ENCODE data around the gene CDKAL1.
"Not testable (repeated sequence)": the region's sequence is repeated elsewhere in the genome, so short reads cannot be mapped to it uniquely, and the experiment has no call there.

Gene CDKAL1

DNA sequence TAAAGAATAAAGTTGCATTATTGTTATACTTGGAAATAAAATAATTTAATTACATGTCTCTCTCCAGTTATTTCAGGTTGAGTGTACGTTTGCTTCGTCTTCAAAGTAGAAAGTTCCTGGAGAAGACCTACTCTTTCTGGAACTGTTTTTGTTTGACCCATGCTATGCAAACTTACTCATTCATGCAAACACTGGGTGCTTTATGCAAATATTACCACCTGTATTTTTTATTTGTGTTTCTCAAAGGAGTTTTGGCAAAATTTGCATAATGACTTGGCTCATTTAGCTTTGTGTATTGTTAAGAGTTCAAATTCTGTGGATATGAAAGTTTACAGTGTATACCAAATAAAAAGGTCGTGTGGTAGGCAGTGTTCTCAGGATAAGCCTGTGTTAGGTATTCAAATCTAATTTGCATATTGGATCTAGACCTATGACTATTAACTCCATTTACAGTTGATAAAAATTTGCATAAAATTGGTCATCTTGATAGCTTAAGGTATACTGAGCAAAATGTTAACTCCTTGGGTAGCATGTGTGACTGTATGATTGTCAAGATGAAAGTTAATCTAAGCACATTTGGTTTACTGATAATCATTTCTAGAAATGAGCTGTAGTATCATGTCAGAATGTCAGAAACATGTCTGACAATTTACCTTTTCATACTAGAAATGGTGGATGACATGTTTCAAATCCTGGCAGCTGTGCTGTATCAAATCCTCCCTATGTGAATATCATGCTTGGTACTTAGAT, 65.2 kb downstream of the CDKAL1 start:
- FAIRE-seq, result no peak

- FAIRE-seq, result no peak
These were observed 66.6 kb downstream of the CDKAL1 start for GRCh38 chr6:20600831-20601230.

DNA sequence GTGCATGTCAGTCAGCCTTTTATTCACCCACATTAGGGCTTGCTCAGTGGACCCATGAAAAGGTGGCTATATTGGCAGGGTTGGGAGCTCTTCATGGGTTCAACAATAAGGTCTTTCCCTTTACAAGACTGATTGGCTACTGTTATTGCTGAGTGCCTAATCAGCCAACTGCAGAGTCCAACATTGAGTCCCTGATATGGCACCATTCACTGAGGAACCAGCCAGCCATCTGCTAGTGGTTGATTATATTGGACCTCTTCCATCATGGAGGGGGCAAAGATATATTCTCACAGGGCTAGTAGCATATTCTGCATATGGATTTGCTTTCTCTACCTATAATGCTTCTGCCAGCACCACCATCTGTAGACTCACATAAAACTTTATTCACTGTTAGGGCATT, 69.9 kb downstream of the CDKAL1 start:
- FAIRE-seq, result no peak

DNA sequence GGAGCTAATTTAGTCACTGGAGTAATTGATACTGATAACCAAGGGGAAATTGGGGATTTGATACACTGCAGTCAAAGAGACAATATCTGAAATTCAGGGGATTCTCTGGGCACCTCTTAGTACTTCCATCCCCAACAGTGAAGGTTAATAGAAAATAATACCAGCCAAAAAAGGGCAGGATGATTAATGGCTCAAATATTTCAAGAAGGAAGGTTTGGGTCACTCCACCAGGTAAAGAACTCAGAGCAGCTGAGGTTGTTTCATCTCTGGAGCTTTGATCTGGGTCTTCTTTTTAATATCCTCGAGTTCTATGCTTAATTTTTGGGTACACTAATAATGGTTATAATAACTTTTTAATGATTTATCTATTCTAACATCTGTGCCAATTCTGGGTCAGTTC, 70.8 kb downstream of the CDKAL1 start:
- FAIRE-seq, result no peak

DNA sequence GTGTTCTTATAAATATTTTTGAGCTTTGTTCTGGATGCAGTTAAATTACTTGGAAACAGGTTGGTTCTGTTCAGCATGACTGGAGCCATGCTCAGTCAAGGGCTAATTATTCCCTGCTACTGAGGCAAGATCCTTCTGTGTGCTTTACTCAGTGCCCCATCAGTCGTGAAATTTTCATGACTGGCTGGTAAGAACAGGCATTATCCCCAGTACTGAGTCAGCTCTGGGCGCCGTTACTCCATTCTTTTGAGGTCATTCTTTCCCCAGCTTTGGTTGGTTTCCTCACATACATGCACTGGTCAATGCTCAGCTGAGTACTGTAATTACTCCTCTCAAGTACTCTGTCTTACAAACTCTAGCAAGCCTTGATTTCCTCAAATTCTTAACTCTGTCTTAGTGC, 71.3 kb downstream of the CDKAL1 start:
- no peak for FAIRE-seq

DNA sequence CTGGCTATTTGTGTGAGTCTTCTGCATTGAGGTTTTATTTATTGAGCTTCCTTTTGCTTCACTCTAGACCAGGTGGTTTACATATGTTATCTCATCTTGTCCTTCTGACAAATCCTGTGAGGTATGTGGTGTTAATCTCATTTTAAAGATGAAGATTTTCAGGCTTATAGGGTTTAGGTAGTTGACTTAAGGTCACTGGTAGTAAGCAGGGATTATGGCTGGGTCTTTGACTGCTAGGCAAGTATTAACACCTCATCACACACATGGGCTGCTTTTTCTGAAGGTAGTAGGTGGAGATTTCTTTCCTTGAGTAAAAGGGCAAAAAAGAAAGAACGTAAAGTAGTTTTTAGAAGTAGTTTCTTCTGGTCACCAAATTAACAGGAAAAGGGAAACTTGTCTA, 72.6 kb downstream of the CDKAL1 start:
- FAIRE-seq, result no peak

DNA sequence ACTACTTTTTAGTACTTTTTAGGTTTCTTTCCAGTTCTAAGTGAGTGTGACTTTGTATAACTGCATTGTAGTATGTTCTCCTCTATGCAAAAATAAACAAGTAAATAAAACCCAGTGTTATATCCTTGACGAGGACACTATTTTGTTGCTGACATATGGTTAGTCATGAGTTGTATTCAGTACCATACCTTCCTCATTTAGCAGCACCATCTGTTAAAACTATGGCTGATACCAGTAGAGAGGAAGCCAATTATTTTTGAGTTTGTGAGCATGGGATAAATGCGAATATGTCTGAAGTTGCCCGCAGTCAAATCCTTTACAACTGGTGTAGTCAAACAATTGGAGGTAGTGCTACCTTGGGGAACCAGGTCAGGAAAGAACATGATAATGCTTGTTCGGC, 74.1 kb downstream of the CDKAL1 start:
- no peak for FAIRE-seq

- FAIRE-seq, result no peak
These were observed 74.6 kb downstream of the CDKAL1 start for GRCh38 chr6:20608905-20609304.

DNA sequence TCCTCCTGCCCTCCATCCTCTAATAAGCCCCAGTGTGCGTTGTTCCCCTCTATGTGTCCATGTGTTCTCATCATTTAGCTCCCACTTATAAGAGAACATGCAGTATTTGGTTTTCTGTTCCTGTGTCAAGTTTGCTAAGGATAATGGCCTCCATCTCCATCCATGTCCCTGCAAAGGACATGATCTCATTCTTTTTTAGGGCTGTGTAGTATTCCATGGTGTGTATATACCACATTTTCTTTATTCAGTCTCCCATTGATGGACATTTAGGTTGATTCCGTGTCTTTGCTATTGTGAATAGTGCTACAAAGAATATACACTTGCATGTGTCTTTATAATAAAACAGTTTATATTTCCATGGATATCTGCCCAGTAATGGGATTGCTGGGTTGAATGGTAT, 75.7 kb downstream of the CDKAL1 start:
- FAIRE-seq, result not testable (repeated sequence)

DNA sequence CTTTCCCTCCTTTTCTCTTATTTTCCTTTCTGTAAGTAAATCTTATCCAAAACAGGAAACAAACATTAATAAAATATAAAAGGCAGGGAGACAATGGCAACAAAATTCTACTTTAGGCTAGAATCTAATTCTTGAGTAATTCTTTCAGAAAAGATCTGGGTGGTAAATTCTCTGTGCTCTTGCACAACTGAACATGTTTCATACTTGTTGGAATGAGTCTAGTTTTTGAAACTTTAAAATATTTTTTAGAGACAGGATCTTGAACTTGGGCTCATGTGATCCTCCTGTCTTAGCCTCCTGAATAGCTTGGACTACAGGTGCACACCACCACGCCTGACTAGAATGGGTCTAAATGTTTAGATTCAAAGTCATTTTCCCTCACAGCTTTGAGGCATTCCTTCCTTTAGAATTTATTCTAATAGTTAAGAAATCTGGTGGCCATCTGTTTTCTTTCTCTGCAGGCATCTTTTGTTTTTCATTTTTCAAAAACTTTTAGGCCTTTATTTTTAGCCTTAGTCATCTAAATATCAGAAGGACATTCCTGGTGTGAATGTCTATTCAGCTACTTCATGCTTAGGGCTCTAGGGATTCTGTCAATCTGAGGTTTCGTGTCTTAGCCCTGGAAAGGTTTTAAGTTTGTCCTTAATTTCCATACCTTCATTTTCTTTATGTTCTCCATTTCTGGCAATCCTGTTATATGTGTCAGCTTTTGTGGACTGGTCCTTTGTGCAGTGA, 76.5 kb downstream of the CDKAL1 start:
- no peak for FAIRE-seq

DNA sequence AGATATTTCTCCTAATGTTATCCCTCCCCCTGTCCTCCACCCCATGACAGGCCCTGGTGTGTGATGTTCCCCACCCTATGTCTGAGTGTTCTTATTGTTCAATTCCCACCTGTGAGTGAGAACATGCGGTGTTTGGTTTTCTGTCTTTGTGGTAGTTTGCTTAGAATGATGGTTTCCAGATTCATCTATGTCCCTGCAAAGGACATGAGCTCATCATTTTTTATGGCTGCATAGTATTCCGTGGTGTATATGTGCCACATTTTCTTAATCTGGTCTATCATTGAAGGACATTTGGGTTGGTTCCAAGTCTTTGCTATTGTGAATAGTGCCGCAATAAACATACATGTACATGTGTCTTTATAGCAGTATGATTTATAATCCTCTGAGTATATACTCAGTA, 83.3 kb downstream of the CDKAL1 start:
- not testable (repeated sequence) for FAIRE-seq

DNA sequence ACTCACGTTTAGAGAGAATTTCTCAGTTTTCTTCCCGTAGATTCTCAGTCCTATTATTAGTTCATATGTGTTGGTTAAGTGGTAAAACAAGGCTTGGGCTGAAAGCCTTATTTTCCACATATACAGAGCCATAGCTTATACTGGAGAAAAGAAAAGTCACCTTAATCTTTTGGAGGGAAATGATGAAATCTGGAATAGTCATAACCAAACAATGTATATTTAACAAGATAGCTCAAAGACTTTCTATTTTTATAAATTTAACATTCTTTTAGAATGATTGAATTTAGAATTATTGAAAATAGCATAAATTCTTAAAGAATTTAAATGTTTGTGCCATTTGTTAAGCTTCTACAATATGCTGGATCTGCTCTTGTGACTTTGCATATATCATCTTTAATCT, 85.8 kb downstream of the CDKAL1 start:
- no peak for FAIRE-seq

- no peak for FAIRE-seq
These were observed 89.5 kb downstream of the CDKAL1 start for GRCh38 chr6:20623761-20624160.

DNA sequence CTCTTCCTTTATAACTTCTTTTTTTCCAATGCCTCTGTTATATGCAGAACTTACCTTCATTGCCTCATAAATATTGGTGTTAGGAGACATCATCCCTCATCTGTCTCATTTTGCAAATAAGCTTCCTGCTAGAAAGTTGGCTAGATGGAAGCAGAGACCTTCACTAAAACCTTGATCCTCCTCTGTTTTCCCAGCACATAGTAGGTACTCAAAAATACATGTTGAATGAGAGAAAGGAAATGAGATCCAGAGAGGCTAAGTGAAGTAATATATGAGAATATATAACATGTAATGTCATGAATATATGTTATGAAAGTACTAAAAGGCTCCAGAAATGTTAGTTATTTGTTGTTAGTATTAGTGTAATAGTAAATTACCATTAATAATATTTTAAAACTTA, 91.9 kb downstream of the CDKAL1 start:
- no peak for FAIRE-seq

DNA sequence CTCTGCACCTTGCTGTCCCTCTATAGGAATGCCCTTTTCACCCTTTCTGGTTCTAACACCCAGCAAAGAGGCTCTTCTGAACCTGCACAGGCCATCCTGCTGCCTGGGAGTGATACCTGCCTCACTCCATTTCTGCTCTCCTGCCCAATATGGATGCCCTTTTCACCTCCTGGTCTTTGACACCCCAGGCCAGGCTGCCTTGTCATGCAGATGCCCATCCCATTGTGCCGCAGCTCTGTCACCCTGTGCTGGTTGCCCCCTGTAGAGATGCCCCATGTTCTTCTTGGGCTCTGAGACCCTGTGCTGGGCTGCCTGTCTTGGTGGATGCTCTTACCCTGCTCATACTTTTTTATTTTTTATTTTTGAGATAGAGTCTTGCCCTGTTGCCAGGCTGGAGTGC, 95.3 kb downstream of the CDKAL1 start:
- FAIRE-seq, result no peak

DNA sequence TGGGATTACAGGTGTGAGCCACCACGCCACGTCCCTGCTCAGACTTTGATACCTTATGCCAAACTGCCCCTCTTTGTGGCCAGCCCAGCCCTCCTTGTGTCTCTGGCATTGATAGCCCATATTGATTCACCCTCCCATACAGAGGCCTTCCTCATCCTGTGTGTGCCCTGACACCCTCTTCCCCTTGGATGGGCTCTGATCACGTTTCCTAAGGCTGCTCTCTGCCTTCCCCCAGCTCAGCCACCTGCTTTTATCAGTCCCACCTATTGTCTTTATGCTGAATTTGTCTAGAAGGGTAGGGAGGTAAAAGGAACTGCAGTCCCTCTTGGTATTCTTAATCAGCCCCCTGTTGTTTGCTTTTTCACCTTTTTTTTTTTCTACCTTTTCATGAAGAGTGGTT, 95.9 kb downstream of the CDKAL1 start:
- FAIRE-seq, result no peak

GRCh38 chr6:20630617-20631548, 96.6 kb downstream of the CDKAL1 start:
- no peak for FAIRE-seq

DNA sequence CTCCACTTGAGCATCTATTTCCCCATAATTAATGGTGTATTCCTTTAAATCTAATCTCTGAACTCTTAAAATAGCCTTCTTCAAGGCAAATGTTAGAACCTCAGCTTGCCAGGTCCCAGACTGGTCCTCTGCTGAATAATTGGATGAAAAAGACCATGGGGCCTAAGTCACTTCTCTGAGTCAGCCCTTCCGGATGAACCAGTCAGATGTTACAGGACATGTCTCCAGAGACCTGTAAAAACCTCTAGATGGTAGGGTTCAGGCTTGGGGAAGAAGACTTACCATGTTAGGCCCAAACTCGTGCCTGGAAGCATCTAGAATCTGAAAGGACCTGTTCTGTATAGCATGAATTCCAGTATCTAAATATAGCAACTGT, 97.3 kb downstream of the CDKAL1 start:
- FAIRE-seq, result no peak

GRCh38 chr6:20632696-20633095, 98.4 kb downstream of the CDKAL1 start:
- FAIRE-seq, result no peak

DNA sequence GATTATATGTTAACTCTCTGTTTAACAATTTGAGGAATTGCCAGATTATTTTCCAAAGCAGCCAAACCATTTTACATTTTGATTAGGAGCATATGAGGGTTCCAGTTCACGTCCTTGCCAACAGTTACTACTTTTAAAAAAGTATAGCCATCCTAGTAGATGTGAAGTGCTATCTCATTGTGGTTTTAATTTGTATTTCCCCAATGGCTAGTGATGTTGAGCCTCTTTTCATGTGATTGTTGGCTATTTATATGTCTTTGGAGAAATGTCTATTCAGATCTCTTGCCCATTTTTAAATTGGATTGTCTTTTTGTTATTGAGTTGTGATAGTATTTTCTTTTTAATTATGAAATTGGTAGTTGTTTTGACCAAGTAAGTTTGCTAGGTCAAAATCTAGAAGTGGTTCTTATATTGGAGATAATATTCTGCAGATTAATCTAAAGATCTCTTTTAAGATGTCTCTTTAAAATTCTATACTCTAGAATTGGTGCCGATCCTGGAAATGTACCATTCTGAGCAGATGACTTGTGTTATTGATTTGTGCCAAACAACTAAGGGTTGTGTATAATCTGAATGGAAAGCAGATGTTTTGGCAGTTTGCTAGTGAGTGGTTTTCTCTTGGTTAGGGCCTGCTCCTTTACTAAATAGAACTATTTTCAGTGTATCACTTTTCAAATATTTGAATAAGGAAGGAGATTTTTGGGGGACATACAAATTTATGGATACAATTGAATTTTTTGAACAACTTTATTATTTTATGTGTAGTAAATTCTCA, 99.5 kb downstream of the CDKAL1 start:
- no peak for FAIRE-seq

GRCh38 chr6:20639161-20639560, 104.9 kb downstream of the CDKAL1 start:
- FAIRE-seq, result no peak

DNA sequence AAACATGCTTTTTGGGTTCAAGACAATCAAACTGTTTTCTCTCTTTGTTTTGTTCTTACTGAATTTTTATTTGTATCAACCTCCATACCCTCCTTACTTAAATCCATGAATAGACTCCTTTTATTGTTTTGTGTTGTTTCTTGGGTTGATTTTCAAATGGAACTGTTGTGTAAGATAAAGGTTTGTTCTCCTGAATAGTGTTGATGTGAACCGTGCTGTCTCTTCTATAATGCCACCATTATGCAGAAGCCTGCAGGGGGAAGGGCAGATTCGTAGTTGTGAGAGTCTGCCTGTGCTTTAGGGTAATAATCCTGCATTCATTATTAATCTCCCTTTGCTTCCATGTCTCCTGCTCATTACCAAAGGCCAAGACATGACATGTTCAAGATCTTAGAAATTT, 105.9 kb downstream of the CDKAL1 start:
- no peak for FAIRE-seq

- FAIRE-seq, result no peak
These were observed 108.2 kb downstream of the CDKAL1 start for GRCh38 chr6:20642441-20642840.
